Measurements from ENCODE around the gene MMAA. TPM values are rescaled to one million over a fixed set of nuclear protein-coding genes. Genes with fewer than 3 reads are reported as not detected.

MMAA gene
- total and polyA plus RNA-seq, 9 of the 15 experiments (the other 6 are each of a cell fraction or from before 2014, with no cell fraction given): 0.86 to 2.3 (median 1.4) TPM

- no peak overlapping the region for H3K4me3 ChIP-seq
- H3K79me2 ChIP-seq (ENCODE audit: control insufficient read depth, insufficient read depth, low read length): peaks cover 2% of the 10 kb centered on the region; the same call in 2 of the 3 replicates
- ChIA-PET POLR2A (no interaction called here), CTCF (ENCODE audit: low intra/inter-chr PET ratio) (no interaction called here)
- no peak for DNase-seq (ENCODE audit: extremely low read depth in 1 of 4, low spot score in 3 of 4)
- no peak overlapping the region for H3K4me2 ChIP-seq (ENCODE audit: insufficient read depth, low read length)
- no peak overlapping the region for H3K27ac ChIP-seq (ENCODE audit: extremely low read depth, low read depth, low read length)
- peak; percentile 62 for FAIRE-seq
- WGBS (ENCODE audit: insufficient coverage, low coverage, missing lambda C conversion rate): 0% methylated on average over 1 of the region's 1 CpG
- in situ Hi-C loops (cut with MboI) (no loop called here), intact Hi-C loops (cut with micrococcal nuclease) (no loop called here)
- no peaks in the 10 kb centered on the region for H4K20me1 ChIP-seq (replicated peaks; ENCODE audit: control insufficient read depth, insufficient read depth, low read length)
- no TSS peak for BruUV-seq (replicated peaks)
- H3K9ac ChIP-seq (ENCODE audit: insufficient read depth in 1 of 2, low read depth in 2 of 2, low read length in 2 of 2): no peak overlapping the region
- H3K4me1 ChIP-seq (replicated peaks in 1 of 2; ENCODE audit: control insufficient read depth in 2 of 2, insufficient read depth in 2 of 2, low read length in 2 of 2): peaks cover 0 to 4% of the 10 kb centered on the region in 2 experiments; a peak in 1 of 5 replicates
- no peak overlapping the region for H2AFZ ChIP-seq (ENCODE audit: low read depth, low read length)
- H3K9me1 ChIP-seq (ENCODE audit: control insufficient read depth, insufficient read depth, low read length): no peaks in the 10 kb centered on the region
- no peaks in the 10 kb centered on the region for H3K27me3 ChIP-seq (ENCODE audit: control insufficient read depth in 2 of 2, insufficient read depth in 2 of 2, low read length in 2 of 2)
- H3K36me3 ChIP-seq (ENCODE audit: control insufficient read depth, insufficient read depth, low read length): no peaks in the 10 kb centered on the region
- H3K9me3 ChIP-seq (replicated peaks; ENCODE audit: control insufficient read depth, insufficient read depth, low read depth, low read length): no peaks in the 10 kb centered on the region; the same call in 1 of the 2 replicates
- peak; percentile 86 for TF ChIP-seq HMBOX1 (IDR thresholded peaks at IDR 0.05)
- TF ChIP-seq HMG20A (CRISPR knock-in tag; conservative IDR thresholded peaks at IDR 0.05): no peak
- TF ChIP-seq SMARCB1 (IDR thresholded peaks at IDR 0.05; ENCODE audit: insufficient read length, low read depth): no peak
- no peak for TF ChIP-seq SMARCA5 (IDR thresholded peaks at IDR 0.05)
- no peak for TF ChIP-seq ZNF561 (CRISPR knock-in tag; conservative IDR thresholded peaks at IDR 0.05)
- no peak for TF ChIP-seq HMGXB4 (CRISPR knock-in tag; IDR thresholded peaks at IDR 0.05)
- ATAC-seq: no peak
Observed at GRCh38 chr4:145623831-145624230, 4.6 kb downstream of the MMAA start.
